Measurements from ENCODE around the gene CIBAR2.
A peak's percentile ranks its signal among the peaks of the same experiment; 100 is the strongest.

The CIBAR2 gene

GRCh38 chr16:85139881-85140339, 27.6 kb upstream of the CIBAR2 start:
- no peak for DNase-seq (ENCODE audit: low read depth)
- no peak overlapping the region for H3K4me3 ChIP-seq (ENCODE audit: low read length)
- no peak for TF ChIP-seq CTCF (conservative IDR thresholded peaks at IDR 0.05; ENCODE audit: low read depth, low read length)

GRCh38 chr16:85138825-85139627, 26.8 kb upstream of the CIBAR2 start:
- no peak for DNase-seq (ENCODE audit: low read depth)
- TF ChIP-seq CTCF (conservative IDR thresholded peaks at IDR 0.05; ENCODE audit: low read depth, low read length) = no peak
- H3K4me3 ChIP-seq (ENCODE audit: low read length) = no peak overlapping the region

- no peak for DNase-seq (ENCODE audit: low read depth)
- H3K4me3 ChIP-seq (ENCODE audit: low read length) = no peak overlapping the region
- no peak for TF ChIP-seq CTCF (conservative IDR thresholded peaks at IDR 0.05; ENCODE audit: low read depth, low read length)
Observed at GRCh38 chr16:85138073-85138824, 26.0 kb upstream of the CIBAR2 start.

- H3K4me3 ChIP-seq (ENCODE audit: low read length) = peak overlapping the region; percentile 24
- no peak for DNase-seq (ENCODE audit: low read depth)
- TF ChIP-seq CTCF (conservative IDR thresholded peaks at IDR 0.05; ENCODE audit: low read depth, low read length) = no peak
Observed at GRCh38 chr16:85137323-85138072, 25.2 kb upstream of the CIBAR2 start.

- no peak for DNase-seq (ENCODE audit: low read depth)
- no peak for TF ChIP-seq CTCF (conservative IDR thresholded peaks at IDR 0.05; ENCODE audit: low read depth, low read length)
- H3K4me3 ChIP-seq (ENCODE audit: low read length) = peak overlapping the region; percentile 24
Observed at GRCh38 chr16:85136702-85137322, 24.5 kb upstream of the CIBAR2 start.

- no peak for DNase-seq (ENCODE audit: low read depth)
- TF ChIP-seq CTCF (conservative IDR thresholded peaks at IDR 0.05; ENCODE audit: low read depth, low read length) = no peak
- H3K4me3 ChIP-seq (ENCODE audit: low read length) = no peak overlapping the region
Observed at GRCh38 chr16:85136213-85136701, 24.0 kb upstream of the CIBAR2 start.
